ENCODE data around the gene NAALADL2. TPM values are rescaled to one million over a fixed set of nuclear protein-coding genes. Genes with fewer than 3 reads are reported as not detected.

Gene NAALADL2
- polyA plus RNA-seq, 3 donors = not detected

DNA sequence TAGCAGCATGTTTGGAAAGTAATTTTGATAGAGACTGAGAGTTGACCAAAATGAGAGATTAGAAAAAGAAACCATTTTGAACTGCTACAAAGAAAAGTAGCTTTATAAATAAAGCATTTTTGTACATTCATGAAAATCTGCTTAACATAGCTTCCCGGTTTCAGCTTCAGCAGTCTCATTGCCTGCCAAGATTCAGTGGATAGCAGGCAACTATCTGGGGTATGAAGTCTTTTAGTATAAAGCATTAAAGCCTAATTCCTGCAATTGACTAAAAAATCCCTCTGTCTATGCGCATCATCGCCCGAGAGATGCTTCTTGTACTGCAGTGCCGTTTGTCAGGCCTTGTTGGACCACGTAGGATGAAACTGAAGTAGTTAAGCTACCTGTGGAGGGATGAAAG lies 588.4 kb downstream of the NAALADL2 start:
- H3K9ac ChIP-seq (ENCODE audit: insufficient read depth, low read length, poor library complexity, severe bottlenecking) = no peak overlapping the region
- no peak overlapping the region for H3K4me3 ChIP-seq (replicated peaks in 1 of 3; ENCODE audit: low read depth in 2 of 3, low read length in 3 of 3)
- no CpG with 5 or more reads among the region's 6 CpGs for WGBS (ENCODE audit: insufficient coverage)
- Mint-ChIP-seq H3K9me3 (peaks cover 0 to 4% (median 2%) of the 10 kb centered on the region in 7 donors), H3K4me1 (no peaks in the 10 kb centered on the region), H3K36me3 (no peaks in the 10 kb centered on the region), H3K27ac (no peak overlapping the region), H3K4me3 (no peak overlapping the region), H3K27me3 (ENCODE audit: low read depth in 3 of 3) (peaks cover 0 to 2% (median 0%) of the 10 kb centered on the region in 3 donors)
- no peak overlapping the region for H3K27ac ChIP-seq (ENCODE audit: low read depth in 1 of 2, low read length in 2 of 2)
- H3K4me2 ChIP-seq (replicated peaks; ENCODE audit: extremely low read depth, low read length, poor library complexity, severe bottlenecking) = no peak overlapping the region
- no peaks in the 10 kb centered on the region for H3K4me1 ChIP-seq (ENCODE audit: control insufficient read depth in 1 of 2, insufficient read depth in 2 of 2, low read length in 2 of 2)
- no peaks in the 10 kb centered on the region for H4K20me1 ChIP-seq (ENCODE audit: insufficient read depth, low read length)
- DNase-seq = no peak
- no peaks in the 10 kb centered on the region for H3K27me3 ChIP-seq (ENCODE audit: control insufficient read depth in 2 of 2, insufficient read depth in 2 of 2, low read length in 2 of 2)
- intact Hi-C loops (cut with micrococcal nuclease) = no loop called here
- H3K36me3 ChIP-seq (replicated peaks in 1 of 2; ENCODE audit: control insufficient read depth in 1 of 2, insufficient read depth in 2 of 2, low read length in 2 of 2) = no peaks in the 10 kb centered on the region
- TF ChIP-seq, protein P1, sequence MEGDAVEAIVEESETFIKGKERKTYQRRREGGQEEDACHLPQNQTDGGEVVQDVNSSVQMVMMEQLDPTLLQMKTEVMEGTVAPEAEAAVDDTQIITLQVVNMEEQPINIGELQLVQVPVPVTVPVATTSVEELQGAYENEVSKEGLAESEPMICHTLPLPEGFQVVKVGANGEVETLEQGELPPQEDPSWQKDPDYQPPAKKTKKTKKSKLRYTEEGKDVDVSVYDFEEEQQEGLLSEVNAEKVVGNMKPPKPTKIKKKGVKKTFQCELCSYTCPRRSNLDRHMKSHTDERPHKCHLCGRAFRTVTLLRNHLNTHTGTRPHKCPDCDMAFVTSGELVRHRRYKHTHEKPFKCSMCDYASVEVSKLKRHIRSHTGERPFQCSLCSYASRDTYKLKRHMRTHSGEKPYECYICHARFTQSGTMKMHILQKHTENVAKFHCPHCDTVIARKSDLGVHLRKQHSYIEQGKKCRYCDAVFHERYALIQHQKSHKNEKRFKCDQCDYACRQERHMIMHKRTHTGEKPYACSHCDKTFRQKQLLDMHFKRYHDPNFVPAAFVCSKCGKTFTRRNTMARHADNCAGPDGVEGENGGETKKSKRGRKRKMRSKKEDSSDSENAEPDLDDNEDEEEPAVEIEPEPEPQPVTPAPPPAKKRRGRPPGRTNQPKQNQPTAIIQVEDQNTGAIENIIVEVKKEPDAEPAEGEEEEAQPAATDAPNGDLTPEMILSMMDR (IDR thresholded peaks at IDR 0.05) = no peak
- H2AFZ ChIP-seq (ENCODE audit: insufficient read depth, low read depth, low read length, poor library complexity, severe bottlenecking) = no peak overlapping the region
- H3K9me3 ChIP-seq (replicated peaks in 1 of 2; ENCODE audit: control insufficient read depth in 1 of 2, insufficient read depth in 1 of 2, low read length in 2 of 2) = peaks cover 4 to 13% of the 10 kb centered on the region in 2 donors
- H3K79me2 ChIP-seq (ENCODE audit: insufficient read depth, low read length) = no peaks in the 10 kb centered on the region

DNA sequence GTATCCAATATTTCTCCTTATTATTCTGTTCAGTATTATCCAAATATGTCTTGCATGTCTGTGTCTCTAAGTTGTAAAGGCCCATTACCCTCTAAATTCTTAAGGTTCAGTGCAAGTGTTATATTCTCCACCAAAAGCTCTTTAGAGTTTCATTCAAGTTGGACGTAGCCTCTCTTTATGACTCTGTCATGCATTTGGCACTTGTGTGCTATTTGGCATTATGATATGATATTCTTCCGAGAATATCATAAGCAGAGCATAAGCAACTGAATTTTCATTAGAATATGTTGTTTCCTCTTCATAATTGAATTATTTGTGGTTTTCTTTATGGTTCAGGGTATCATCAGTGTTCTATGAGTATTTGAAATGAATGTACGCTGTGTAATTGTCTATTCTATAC lies 594.2 kb downstream of the NAALADL2 start:
- DNase-seq = no peak
- Histone ChIP-seq H3K27ac (ENCODE audit: low read depth in 1 of 2, low read length in 2 of 2) (no peak overlapping the region), H3K9me3 (replicated peaks in 1 of 2; ENCODE audit: control insufficient read depth in 1 of 2, insufficient read depth in 1 of 2, low read length in 2 of 2) (peaks cover 0 to 10% of the 10 kb centered on the region in 2 donors), H4K20me1 (ENCODE audit: insufficient read depth, low read length) (no peaks in the 10 kb centered on the region), H3K79me2 (ENCODE audit: insufficient read depth, low read length) (no peaks in the 10 kb centered on the region), H2AFZ (ENCODE audit: insufficient read depth, low read depth, low read length, poor library complexity, severe bottlenecking) (no peak overlapping the region), H3K4me1 (ENCODE audit: control insufficient read depth in 1 of 2, insufficient read depth in 2 of 2, low read length in 2 of 2) (no peaks in the 10 kb centered on the region), H3K36me3 (replicated peaks in 1 of 2; ENCODE audit: control insufficient read depth in 1 of 2, insufficient read depth in 2 of 2, low read length in 2 of 2) (no peaks in the 10 kb centered on the region), H3K4me3 (replicated peaks in 1 of 3; ENCODE audit: low read depth in 2 of 3, low read length in 3 of 3) (no peak overlapping the region), H3K9ac (ENCODE audit: insufficient read depth, low read length, poor library complexity, severe bottlenecking) (no peak overlapping the region), H3K27me3 (ENCODE audit: control insufficient read depth in 2 of 2, insufficient read depth in 2 of 2, low read length in 2 of 2) (no peaks in the 10 kb centered on the region), H3K4me2 (replicated peaks; ENCODE audit: extremely low read depth, low read length, poor library complexity, severe bottlenecking) (no peak overlapping the region)
- Mint-ChIP-seq H3K4me3 (no peak overlapping the region), H3K4me1 (no peaks in the 10 kb centered on the region), H3K9me3 (peaks cover 0 to 5% (median 0%) of the 10 kb centered on the region in 7 donors), H3K36me3 (no peaks in the 10 kb centered on the region), H3K27me3 (ENCODE audit: low read depth in 3 of 3) (peaks cover 0 to 2% (median 0%) of the 10 kb centered on the region in 3 donors), H3K27ac (no peak overlapping the region)
- TF ChIP-seq, protein P1 (IDR thresholded peaks at IDR 0.05) = no peak
- intact Hi-C loops (cut with micrococcal nuclease) = no loop called here
- WGBS (ENCODE audit: insufficient coverage) = no CpG with 5 or more reads among the region's 3 CpGs

Data from CD14-positive monocyte (primary cell).